T-helper 2 cell (primary cell): Measurements from ENCODE around the gene CHD6.

Experiments used
- DNase-seq, 5 experiments: peaks; one replicate each; pipeline versions ENCODE4 v3.0.0 to v3.0.0-alpha.2; 2012 to 2022

Gene CHD6

GRCh38 chr20:41457173-41457857 lies 160.9 kb downstream of the CHD6 start:
- DNase-seq = no peak

GRCh38 chr20:41456351-41456750 lies 161.8 kb downstream of the CHD6 start:
- DNase-seq = no peak

GRCh38 chr20:41454250-41454649 lies 163.9 kb downstream of the CHD6 start:
- no peak for DNase-seq

GRCh38 chr20:41453010-41453950 lies 164.9 kb downstream of the CHD6 start:
- no peak for DNase-seq

GRCh38 chr20:41452226-41452625 lies 166.0 kb downstream of the CHD6 start:
- no peak for DNase-seq

- DNase-seq = no peak
These were observed 171.2 kb downstream of the CHD6 start for GRCh38 chr20:41447006-41447405.

- no peak for DNase-seq
These were observed 171.7 kb downstream of the CHD6 start for GRCh38 chr20:41446456-41446855.

- DNase-seq = no peak
These were observed 173.4 kb downstream of the CHD6 start for GRCh38 chr20:41444821-41445220.

- DNase-seq = no peak
These were observed 174.5 kb downstream of the CHD6 start for GRCh38 chr20:41443691-41444090.

- DNase-seq = no peak
These were observed 177.3 kb downstream of the CHD6 start for GRCh38 chr20:41440882-41441281.

- DNase-seq = no peak
These were observed 180.3 kb downstream of the CHD6 start for GRCh38 chr20:41437836-41438235.

GRCh38 chr20:41436679-41437078 lies 181.5 kb downstream of the CHD6 start:
- DNase-seq = peak in 1 of 5 experiments; percentile 53

GRCh38 chr20:41433203-41433602 lies 185.0 kb downstream of the CHD6 start:
- DNase-seq = no peak

- DNase-seq = no peak
These were observed 185.4 kb downstream of the CHD6 start for GRCh38 chr20:41432746-41433145.

GRCh38 chr20:41428285-41428684 lies 189.9 kb downstream of the CHD6 start:
- DNase-seq = peak in 1 of 5 experiments; percentile 31

- no peak for DNase-seq
These were observed 190.3 kb downstream of the CHD6 start for GRCh38 chr20:41427833-41428232.

- DNase-seq = no peak
These were observed 191.2 kb downstream of the CHD6 start for GRCh38 chr20:41426976-41427375.

- no peak for DNase-seq
These were observed 191.9 kb downstream of the CHD6 start for GRCh38 chr20:41426086-41426830.

GRCh38 chr20:41425180-41425884 lies 192.8 kb downstream of the CHD6 start:
- DNase-seq = no peak

- DNase-seq = no peak
These were observed 193.6 kb downstream of the CHD6 start for GRCh38 chr20:41424546-41424945.

GRCh38 chr20:41424011-41424410 lies 194.2 kb downstream of the CHD6 start:
- no peak for DNase-seq

- DNase-seq = no peak
These were observed 195.2 kb downstream of the CHD6 start for GRCh38 chr20:41422953-41423352.
